Smooth muscle cell (in vitro differentiated cells): ENCODE measurements around the gene STX4. TPM values are rescaled to one million over a fixed set of nuclear protein-coding genes. Genes with fewer than 3 reads are reported as not detected.

Source experiments
- DNase-seq: peaks from one replicate; lab custom pipeline; 2025; ENCODE audit not compliant: unreplicated experiment; lab: John Stamatoyannopoulos, UW
- H2AFZ ChIP-seq: fragments of 200-600 bp; sonication (generic); 2 replicates; pipeline ENCODE4 v1.6.0; 2016; ENCODE audit warnings: antibody characterized with exemption, low read depth, mild to moderate bottlenecking
- H3F3A ChIP-seq: fragments of 200-600 bp; sonication (generic); 2 replicates; pipeline ENCODE4 v1.6.0; 2017; ENCODE audit warnings: antibody characterized with exemption, low read depth
- H3K27ac ChIP-seq: fragments of 200-600 bp; sonication (generic); 2 replicates; pipeline ENCODE4 v1.5.1; 2016; ENCODE audit warnings: low read depth, mild to moderate bottlenecking
- H3K27me3 ChIP-seq: fragments of 200-600 bp; sonication (generic); 2 replicates; pipeline ENCODE4 v1.6.1; 2016; ENCODE audit warnings: low read depth, mild to moderate bottlenecking
- H3K36me3 ChIP-seq: fragments of 200-600 bp; sonication (generic); 2 replicates; pipeline ENCODE4 v1.5.1; 2016; ENCODE audit warnings: low read depth
- H3K4me1 ChIP-seq: fragments of 200-600 bp; sonication (generic); 2 replicates; pipeline ENCODE4 v1.5.1; 2016; ENCODE audit warnings: low read depth
- H3K4me2 ChIP-seq: fragments of 200-600 bp; sonication (generic); 2 replicates; pipeline ENCODE4 v1.6.0; 2016; ENCODE audit warnings: mild to moderate bottlenecking
- H3K4me3 ChIP-seq: fragments of 200-600 bp; sonication (generic); 2 replicates; pipeline ENCODE4 v1.5.1; 2016; ENCODE audit warnings: mild to moderate bottlenecking
- H3K79me2 ChIP-seq: fragments of 200-600 bp; sonication (generic); 2 replicates; pipeline ENCODE4 v1.6.0; 2016; ENCODE audit warnings: low read depth, mild to moderate bottlenecking
- H3K9ac ChIP-seq: fragments of 200-600 bp; sonication (generic); 2 replicates; pipeline ENCODE4 v1.6.0; 2016; ENCODE audit warnings: low read depth
- H3K9me3 ChIP-seq: fragments of 200-600 bp; sonication (generic); replicated peaks from 2 replicates; pipeline ENCODE4 v1.5.1; 2016; ENCODE audit warnings: low read depth
- H4K20me1 ChIP-seq: fragments of 200-600 bp; sonication (generic); 2 replicates; pipeline ENCODE4 v1.6.0; 2016; ENCODE audit warnings: low read depth
- CTCF ChIP-seq: fragments of 200-600 bp; sonication (generic); IDR thresholded peaks from 2 replicates; pipeline ENCODE4 v1.5.1; 2017; ENCODE audit warnings: borderline replicate concordance, mild to moderate bottlenecking, antibody characterized with exemption; ENCODE audit not compliant: insufficient read depth, poor library complexity, severe bottlenecking
- WGBS: methylation state at CpG from one replicate; pipeline ENCODE4 v1.1.7; 2016; ENCODE audit warnings: low lambda C conversion rate; 5-methylcytosine and 5-hydroxymethylcytosine counted together
- polyA plus RNA-seq: library from polyadenylated mRNA; unstranded; fragments of >200 nt; fragmentation: Nextera tagmentation; extraction: Ambion mirVana; gene quantifications from 2 replicates; pipeline ENCODE4 v1.2.1, GENCODE V29; 2016
- total RNA-seq: library from RNA; depleted of rRNA; stranded (reverse); fragments of >200 nt; gene quantifications from 2 replicates; pipeline ENCODE4 v1.2.3, GENCODE V29; 2014

Gene STX4
- total and polyA plus RNA-seq, 2 experiments from 2014 or later, result 23.1 to 50.6 TPM

- Histone ChIP-seq H3K4me1 (no peaks in the 10 kb centered on the region), H3K4me2 (no peak overlapping the region), H3K27me3 (no peaks in the 10 kb centered on the region), H3F3A (no peaks in the 10 kb centered on the region), H4K20me1 (peaks cover 29% of the 10 kb centered on the region), H3K4me3 (no peak overlapping the region), H2AFZ (no peak overlapping the region), H3K36me3 (no peaks in the 10 kb centered on the region), H3K9me3 (no peaks in the 10 kb centered on the region), H3K27ac (no peak overlapping the region), H3K79me2 (peaks cover 17% of the 10 kb centered on the region), H3K9ac (no peak overlapping the region)
- no peak for DNase-seq
- 94% methylated on average over 25 of the region's 26 CpGs for WGBS
- TF ChIP-seq CTCF, result no peak
Measured at GRCh38 chr16:31081428-31082351, 48.3 kb downstream of the STX4 start.

- H3K27ac ChIP-seq, result no peak overlapping the region
- no peak overlapping the region for H3K4me3 ChIP-seq
- no peak overlapping the region for H2AFZ ChIP-seq
- no peaks in the 10 kb centered on the region for H3K36me3 ChIP-seq
- no peak overlapping the region for H3K9ac ChIP-seq
- H3K4me1 ChIP-seq, result no peaks in the 10 kb centered on the region
- peaks cover 29% of the 10 kb centered on the region for H4K20me1 ChIP-seq
- H3K27me3 ChIP-seq, result no peaks in the 10 kb centered on the region
- 85% methylated on average over 12 of the region's 14 CpGs for WGBS
- peaks cover 16% of the 10 kb centered on the region for H3K79me2 ChIP-seq
- no peak overlapping the region for H3K4me2 ChIP-seq
- H3K9me3 ChIP-seq, result no peaks in the 10 kb centered on the region
- no peak for TF ChIP-seq CTCF
- DNase-seq, result no peak
- no peaks in the 10 kb centered on the region for H3F3A ChIP-seq
Measured at GRCh38 chr16:31082368-31083045, 49.1 kb downstream of the STX4 start.

- Histone ChIP-seq H3K79me2 (peaks cover 12% of the 10 kb centered on the region), H3K4me3 (no peak overlapping the region), H3K4me2 (no peak overlapping the region), H2AFZ (no peak overlapping the region), H3F3A (no peaks in the 10 kb centered on the region), H3K27me3 (no peaks in the 10 kb centered on the region), H3K4me1 (no peaks in the 10 kb centered on the region), H4K20me1 (peaks cover 31% of the 10 kb centered on the region), H3K9me3 (no peaks in the 10 kb centered on the region), H3K36me3 (no peaks in the 10 kb centered on the region), H3K9ac (no peak overlapping the region), H3K27ac (no peak overlapping the region)
- TF ChIP-seq CTCF, result no peak
- 89% methylated on average over 9 of the region's 9 CpGs for WGBS
- DNase-seq, result no peak
Measured at GRCh38 chr16:31083081-31083480, 49.7 kb downstream of the STX4 start.
